Heart left ventricle (tissue), 13 donors: ENCODE measurements around the gene RFX7.

Experiments
- CTCF ChIP-seq, 12 donors: fragments of 200-600 bp; sonication (generic) in 4 of 12; IDR thresholded peaks; one replicate each; pipeline versions ENCODE4 v1.5.0 to v1.8.0; 2018 to 2022; ENCODE audit warnings: antibody characterized with exemption in 12 of 12, mild to moderate bottlenecking in 5 of 12
- POLR2A ChIP-seq, 2 donors: fragments of 450-650 bp; IDR thresholded peaks; one replicate each; pipeline ENCODE4 v1.6.1; 2017; ENCODE audit warnings: antibody characterized with exemption in 2 of 2, mild to moderate bottlenecking in 2 of 2, moderate library complexity in 2 of 2
- donor health status: ischemic (EF 13 %, LVEDD 7.1; RV severe dilation, severe dysfunction).
- donor health status: DM: no; HTN: yes; CAD: no.
- donor health status: DM: no; HTN: no; CAD: no.
- donor health status: ischemic (EF 25% LVEDD 6.9; RV normal size, moderate dysfunction).
- donor health status: ischemic (EF 25% LVEDD 5.7; RV mildly dilated, moderate dysfunction).
- donor health status: ischemic (EF 35%, LVEDD 5.7; RV mildly dilated, moderate dysfunction).
- donor health status: nonischemic (EF 11% LVEDD 7.7; RV severe dilation, severe dysfunction).
- donor health status: DM: yes; HTN: yes; CAD: no.
- donor health status: PGD.
- donor health status: ischemic (EF 29% LVEDD 5.4; RV normal size, mild dysfunction).
- donor health status: nonischemic (EF 23%, LVEDD 6.1; RV moderate dilation, normal function).

DNA sequence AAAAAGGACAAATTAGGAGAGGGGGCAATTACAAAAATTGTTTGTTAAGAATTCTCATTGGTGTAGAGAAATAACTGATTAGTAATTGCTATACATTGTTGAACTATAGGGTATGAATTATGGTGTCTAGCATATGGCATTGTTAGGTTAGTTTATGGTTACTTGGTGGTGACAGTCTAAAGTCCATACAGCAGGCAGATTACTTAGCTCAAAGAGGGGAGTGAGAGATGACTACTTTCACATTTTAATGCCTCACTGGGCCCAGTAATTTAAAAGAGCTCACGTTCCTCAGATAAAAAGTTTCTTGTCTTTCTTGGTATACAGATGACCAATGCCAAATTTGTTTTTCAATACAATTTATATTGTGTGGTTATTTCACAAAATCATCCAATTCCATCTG, 137.8 kb downstream of the RFX7 start:
- TF ChIP-seq CTCF (IDR thresholded peaks at IDR 0.05) (no peak), POLR2A (IDR thresholded peaks at IDR 0.05) (no peak)
